ENCODE results near the gene PFKFB4. TPM values are rescaled to one million over a fixed set of nuclear protein-coding genes. Genes with fewer than 3 reads are reported as not detected.
A peak's percentile ranks its signal among the peaks of the same experiment; 100 is the strongest.

Gene PFKFB4
- total and polyA plus RNA-seq, 2 of the 4 experiments (the other 2 are of a cell fraction), result 16.9 to 17.0 TPM

DNA sequence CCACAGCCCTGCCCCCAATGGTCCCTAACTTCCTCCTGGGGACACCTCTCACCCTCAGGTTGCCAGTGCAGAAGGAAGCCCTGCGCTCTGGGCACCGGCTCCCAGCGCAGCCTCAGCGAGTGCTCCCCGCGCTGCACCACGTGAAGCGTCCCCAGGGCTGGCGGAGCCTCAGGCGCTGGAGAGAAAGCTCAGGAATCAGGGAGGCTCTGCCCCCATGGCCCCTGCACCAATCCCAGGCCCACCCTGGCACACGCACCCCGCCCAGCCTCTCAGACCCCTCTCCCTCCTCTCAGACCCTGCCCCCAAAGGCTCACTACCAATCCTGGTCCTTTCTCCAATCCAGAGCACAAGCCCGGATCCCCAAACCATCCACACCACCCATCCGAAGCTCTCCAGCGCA, 31.6 kb upstream of the PFKFB4 start:
- Histone ChIP-seq H3K23ac (ENCODE audit: low read depth, low read length) (no peak overlapping the region), H2BK15ac (ENCODE audit: low read depth, low read length) (no peak overlapping the region), H3K4me2 (ENCODE audit: low read depth, low read length) (no peak overlapping the region), H2BK20ac (ENCODE audit: low read depth, low read length) (no peak overlapping the region), H3K27ac (ENCODE audit: insufficient read depth, low read length) (no peak overlapping the region), H4K8ac (ENCODE audit: low read depth in 2 of 2, low read length in 2 of 2) (no peak overlapping the region), H4K20me1 (ENCODE audit: insufficient read depth, low read length) (no peaks in the 10 kb centered on the region; the same call in 1 of the 2 replicates), H3K14ac (replicated peaks; ENCODE audit: low read depth, low read length) (no peak overlapping the region), H3K36me3 (ENCODE audit: control insufficient read depth, insufficient read depth, low read length) (peaks cover 83% of the 10 kb centered on the region), H3K4me1 (ENCODE audit: control insufficient read depth, insufficient read depth, low read length) (no peaks in the 10 kb centered on the region; the same call in 1 of the 2 replicates), H3K9ac (ENCODE audit: low read depth, low read length) (no peak overlapping the region), H3K4ac (ENCODE audit: low read depth, low read length) (no peak overlapping the region), H3K9me3 (ENCODE audit: control insufficient read depth, insufficient read depth, low read length) (no peaks in the 10 kb centered on the region), H3K18ac (ENCODE audit: low read depth, low read length) (no peak overlapping the region), H3K4me3 (ENCODE audit: insufficient read depth, low read depth, low read length) (no peak overlapping the region), H3K79me1 (ENCODE audit: low read depth in 1 of 2, low read length in 2 of 2) (peaks cover 19 to 47% of the 10 kb centered on the region in 2 experiments), H3K9me1 (ENCODE audit: insufficient read depth, low read length) (peaks cover 25% of the 10 kb centered on the region), H4K91ac (ENCODE audit: insufficient read depth, low read depth, low read length) (no peak overlapping the region), H3K56ac (ENCODE audit: extremely low read depth, insufficient read depth, low read length) (no peak overlapping the region), H2AK5ac (ENCODE audit: low read depth, low read length) (no peak overlapping the region; the same call in 1 of the 2 replicates), H4K5ac (ENCODE audit: low read depth, low read length) (no peak overlapping the region), H2AK9ac (replicated peaks; ENCODE audit: low read depth, low read length, poor library complexity) (peak overlapping the region; percentile 24), H2BK120ac (ENCODE audit: low read depth, low read length) (0 out of 2 replicates have a peak overlapping the region, but pooled peaks have one; percentile 1), H2AFZ (replicated peaks; ENCODE audit: low read length, poor library complexity) (peak overlapping the region; percentile 58), H3K27me3 (ENCODE audit: control insufficient read depth, insufficient read depth, low read length) (no peaks in the 10 kb centered on the region), H2BK5ac (ENCODE audit: low read depth, low read length, poor library complexity, severe bottlenecking) (no peak overlapping the region)
- ATAC-seq (ENCODE audit: low read depth), result no peak
- ChIA-PET POLR2A (ENCODE audit: unreplicated experiment) (no interaction called here), CTCF (no interaction called here)
- TF ChIP-seq, protein P1, sequence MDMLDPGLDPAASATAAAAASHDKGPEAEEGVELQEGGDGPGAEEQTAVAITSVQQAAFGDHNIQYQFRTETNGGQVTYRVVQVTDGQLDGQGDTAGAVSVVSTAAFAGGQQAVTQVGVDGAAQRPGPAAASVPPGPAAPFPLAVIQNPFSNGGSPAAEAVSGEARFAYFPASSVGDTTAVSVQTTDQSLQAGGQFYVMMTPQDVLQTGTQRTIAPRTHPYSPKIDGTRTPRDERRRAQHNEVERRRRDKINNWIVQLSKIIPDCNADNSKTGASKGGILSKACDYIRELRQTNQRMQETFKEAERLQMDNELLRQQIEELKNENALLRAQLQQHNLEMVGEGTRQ (IDR thresholded peaks at IDR 0.05; ENCODE audit: low read depth, low read length), result no peak
- TF ChIP-seq BHLHE40 (IDR thresholded peaks at IDR 0.05; ENCODE audit: low read depth, low read length), result no peak
- no peak for TF ChIP-seq MAFK (IDR thresholded peaks at IDR 0.05; ENCODE audit: low read depth, low read length)
- TF ChIP-seq RCOR1 (IDR thresholded peaks at IDR 0.05; ENCODE audit: insufficient replicate concordance, low read length), result no peak
- no peak for TF ChIP-seq MXI1 (IDR thresholded peaks at IDR 0.05; ENCODE audit: borderline replicate concordance, low read depth, low read length)
- TF ChIP-seq SMC3 (IDR thresholded peaks at IDR 0.05; ENCODE audit: low read depth, low read length), result no peak
- TF ChIP-seq CHD1 (IDR thresholded peaks at IDR 0.05; ENCODE audit: low read depth, low read length), result no peak
- TF ChIP-seq, protein P2, sequence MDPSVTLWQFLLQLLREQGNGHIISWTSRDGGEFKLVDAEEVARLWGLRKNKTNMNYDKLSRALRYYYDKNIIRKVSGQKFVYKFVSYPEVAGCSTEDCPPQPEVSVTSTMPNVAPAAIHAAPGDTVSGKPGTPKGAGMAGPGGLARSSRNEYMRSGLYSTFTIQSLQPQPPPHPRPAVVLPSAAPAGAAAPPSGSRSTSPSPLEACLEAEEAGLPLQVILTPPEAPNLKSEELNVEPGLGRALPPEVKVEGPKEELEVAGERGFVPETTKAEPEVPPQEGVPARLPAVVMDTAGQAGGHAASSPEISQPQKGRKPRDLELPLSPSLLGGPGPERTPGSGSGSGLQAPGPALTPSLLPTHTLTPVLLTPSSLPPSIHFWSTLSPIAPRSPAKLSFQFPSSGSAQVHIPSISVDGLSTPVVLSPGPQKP (IDR thresholded peaks at IDR 0.05; ENCODE audit: borderline replicate concordance, low read depth, low read length), result no peak
- in situ Hi-C loops (cut with MboI; ENCODE audit: low sequenced_read_pairs), result no loop called here
- 84% methylated on average over 14 of the region's 15 CpGs; no CpG with 5 or more reads in 1 of the 2 experiments for WGBS, 2 experiments (ENCODE audit: extremely low coverage in 2 of 2, insufficient read length in 1 of 2)
- intact Hi-C loops (cut with micrococcal nuclease), result no loop called here
- no peak for DNase-seq
- dilution Hi-C loops (cut with HindIII; ENCODE audit: low sequenced_read_pairs, unreplicated experiment), result no loop called here
- no TSS peak for BruUV-seq (replicated peaks)
